Endothelial cell of umbilical vein (primary cell): ENCODE data around the gene POLR2L.

Experiments used
- EZH2 ChIP-seq: IDR thresholded peaks from 2 replicates; pipeline ENCODE4 v1.6.1; 2012; ENCODE audit warnings: borderline replicate concordance, low read depth, mild to moderate bottlenecking, moderate library complexity, low read length, inconsistent platforms; ENCODE audit not compliant: severe bottlenecking
- GATA2 ChIP-seq: IDR thresholded peaks from 2 replicates; pipeline ENCODE4 v1.7.0; 2011; ENCODE audit warnings: low read depth, mild to moderate bottlenecking, moderate library complexity, mixed read lengths, low read length; ENCODE audit not compliant: insufficient read length, insufficient read depth
- POLR2A ChIP-seq: IDR thresholded peaks from 2 replicates; pipeline ENCODE4 v1.6.1; 2012; ENCODE audit warnings: low read depth, mild to moderate bottlenecking, control low read depth, low read length
- POLR2AphosphoS5 ChIP-seq: IDR thresholded peaks from 2 replicates; pipeline ENCODE4 v1.6.1; 2012; ENCODE audit warnings: low read depth, mild to moderate bottlenecking, control low read depth, low read length, moderate library complexity; ENCODE audit not compliant: insufficient read depth
- TF ChIP-seq, protein P1 (sequence below), 2 donors: IDR thresholded peaks; 1 replicate in 1 of 2; 2 replicates in 1 of 2; pipeline ENCODE4 v1.5.1; 2011; ENCODE audit warnings: low read length in 2 of 2, mild to moderate bottlenecking in 2 of 2, moderate library complexity in 2 of 2, control low read depth in 1 of 2, inconsistent platforms in 1 of 2, low read depth in 1 of 2; ENCODE audit not compliant: insufficient read depth in 1 of 2; ENCODE audit errors: extremely low read depth in 1 of 2
- TF ChIP-seq, protein P2 (sequence below): IDR thresholded peaks from 2 replicates; pipeline ENCODE4 v1.6.1; 2011; ENCODE audit not compliant: insufficient read depth, insufficient read length

DNA sequence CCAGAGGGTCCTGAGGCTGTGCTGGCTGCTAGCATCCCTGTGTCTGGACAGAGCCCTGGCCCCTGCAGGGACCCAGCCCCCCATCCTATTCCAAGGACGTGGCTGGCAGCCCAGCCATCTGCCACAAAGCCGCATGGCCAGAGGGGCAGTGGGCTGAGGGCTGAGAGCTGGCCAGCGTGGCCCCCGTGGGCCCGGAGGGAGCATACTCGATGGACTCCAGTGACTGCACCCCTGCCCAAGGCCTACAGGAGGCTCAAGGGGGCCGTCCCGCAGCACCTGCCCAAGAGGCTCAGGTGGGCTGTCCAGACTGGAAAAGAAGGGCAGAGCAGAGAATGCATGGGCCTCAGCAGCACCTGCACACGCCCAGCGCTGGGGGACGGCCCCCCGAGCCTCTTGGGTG lies 13.5 kb upstream of the POLR2L start:
- no peak for TF ChIP-seq EZH2
- no peak for TF ChIP-seq POLR2A
- TF ChIP-seq, protein P1, sequence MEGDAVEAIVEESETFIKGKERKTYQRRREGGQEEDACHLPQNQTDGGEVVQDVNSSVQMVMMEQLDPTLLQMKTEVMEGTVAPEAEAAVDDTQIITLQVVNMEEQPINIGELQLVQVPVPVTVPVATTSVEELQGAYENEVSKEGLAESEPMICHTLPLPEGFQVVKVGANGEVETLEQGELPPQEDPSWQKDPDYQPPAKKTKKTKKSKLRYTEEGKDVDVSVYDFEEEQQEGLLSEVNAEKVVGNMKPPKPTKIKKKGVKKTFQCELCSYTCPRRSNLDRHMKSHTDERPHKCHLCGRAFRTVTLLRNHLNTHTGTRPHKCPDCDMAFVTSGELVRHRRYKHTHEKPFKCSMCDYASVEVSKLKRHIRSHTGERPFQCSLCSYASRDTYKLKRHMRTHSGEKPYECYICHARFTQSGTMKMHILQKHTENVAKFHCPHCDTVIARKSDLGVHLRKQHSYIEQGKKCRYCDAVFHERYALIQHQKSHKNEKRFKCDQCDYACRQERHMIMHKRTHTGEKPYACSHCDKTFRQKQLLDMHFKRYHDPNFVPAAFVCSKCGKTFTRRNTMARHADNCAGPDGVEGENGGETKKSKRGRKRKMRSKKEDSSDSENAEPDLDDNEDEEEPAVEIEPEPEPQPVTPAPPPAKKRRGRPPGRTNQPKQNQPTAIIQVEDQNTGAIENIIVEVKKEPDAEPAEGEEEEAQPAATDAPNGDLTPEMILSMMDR (IDR thresholded peaks at IDR 0.05; ENCODE audit: extremely low read depth in 1 of 2, insufficient read depth in 1 of 2, low read depth in 1 of 2, low read length in 2 of 2): no peak
- TF ChIP-seq, protein P2, sequence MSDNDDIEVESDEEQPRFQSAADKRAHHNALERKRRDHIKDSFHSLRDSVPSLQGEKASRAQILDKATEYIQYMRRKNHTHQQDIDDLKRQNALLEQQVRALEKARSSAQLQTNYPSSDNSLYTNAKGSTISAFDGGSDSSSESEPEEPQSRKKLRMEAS: no peak
- no peak for TF ChIP-seq POLR2AphosphoS5
- TF ChIP-seq GATA2: no peak
